ENCODE measurements around the gene LMOD2. TPM values are rescaled to one million over a fixed set of nuclear protein-coding genes. Genes with fewer than 3 reads are reported as not detected.

The LMOD2 gene
- total and polyA plus RNA-seq, 9 of the 15 experiments (the other 6 are each of a cell fraction or from before 2014, with no cell fraction given) = 0.04 TPM; not detected in 8

DNA sequence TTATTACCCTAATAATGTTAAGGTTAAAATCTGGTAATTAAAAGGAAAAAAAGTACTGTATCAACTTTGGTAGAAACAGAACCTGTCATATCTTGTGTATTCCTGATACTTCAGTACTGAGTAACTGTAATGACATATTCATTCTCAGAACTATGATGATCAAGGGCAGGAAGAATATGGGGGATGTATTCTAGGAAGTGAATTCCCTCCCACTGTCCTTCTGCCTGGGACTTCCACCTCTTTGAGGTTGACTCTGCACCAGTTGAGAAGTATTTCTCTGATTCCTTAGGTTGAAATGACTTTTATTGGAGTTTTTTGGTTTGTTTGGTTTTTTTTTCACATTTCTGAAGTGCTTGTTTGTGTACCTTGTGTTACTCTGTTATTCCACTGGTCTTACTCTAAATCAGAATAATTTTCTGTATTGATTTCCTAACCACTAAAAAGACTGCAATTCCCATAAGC lies 56.2 kb downstream of the LMOD2 start (continued):
- TF ChIP-seq TBL1XR1 (IDR thresholded peaks at IDR 0.05; ENCODE audit: low read length in 2 of 2) (no peak), EP400 (IDR thresholded peaks at IDR 0.05) (peak; percentile 56; the same call in 1 of the 2 replicates), MBD2 (IDR thresholded peaks at IDR 0.05; ENCODE audit: borderline replicate concordance, low read depth) (no peak), RBM25 (IDR thresholded peaks at IDR 0.05; ENCODE audit: low read depth, low read length, severe bottlenecking) (no peak), MECOM (CRISPR knock-in tag; IDR thresholded peaks at IDR 0.05) (no peak), PHF21A (IDR thresholded peaks at IDR 0.05; ENCODE audit: borderline replicate concordance, low read depth) (no peak), NFE2 (IDR thresholded peaks at IDR 0.05; ENCODE audit: low read depth) (peak; percentile 9; the same call in 1 of the 2 replicates), NFATC3 (IDR thresholded peaks at IDR 0.05) (0 out of 2 replicates have a peak, but pooled peaks have one; percentile 28), TRIM24 (IDR thresholded peaks at IDR 0.05) (no peak), ZNF592 (IDR thresholded peaks at IDR 0.05) (peak; percentile 40; the same call in 1 of the 2 replicates), AFF1 (IDR thresholded peaks at IDR 0.05; ENCODE audit: low read depth in 1 of 2, partially characterized antibody in 2 of 2) (no peak), ZNF384 (IDR thresholded peaks at IDR 0.05; ENCODE audit: low read depth, low read length) (no peak), HLTF (IDR thresholded peaks at IDR 0.05) (peak; percentile 72; the same call in 1 of the 2 replicates), CHCHD3 (CRISPR knock-in tag; IDR thresholded peaks at IDR 0.05) (no peak), SP2 (IDR thresholded peaks at IDR 0.05; ENCODE audit: extremely low read depth, low read depth, low read length, poor library complexity, severe bottlenecking) (no peak), ZNF184 (CRISPR knock-in tag; IDR thresholded peaks at IDR 0.05) (no peak), HCFC1 (IDR thresholded peaks at IDR 0.05; ENCODE audit: low read depth, low read length) (no peak), SAFB2 (IDR thresholded peaks at IDR 0.05; ENCODE audit: borderline replicate concordance, low read depth, low read length, severe bottlenecking) (no peak), POU5F1 (IDR thresholded peaks at IDR 0.05; ENCODE audit: borderline replicate concordance, low read depth, low read length, partially characterized antibody) (no peak), ZNF408 (CRISPR knock-in tag; IDR thresholded peaks at IDR 0.05; ENCODE audit: low read depth) (no peak), KAT8 (IDR thresholded peaks at IDR 0.05; ENCODE audit: low read depth) (no peak)
- TF ChIP-seq, protein P1, sequence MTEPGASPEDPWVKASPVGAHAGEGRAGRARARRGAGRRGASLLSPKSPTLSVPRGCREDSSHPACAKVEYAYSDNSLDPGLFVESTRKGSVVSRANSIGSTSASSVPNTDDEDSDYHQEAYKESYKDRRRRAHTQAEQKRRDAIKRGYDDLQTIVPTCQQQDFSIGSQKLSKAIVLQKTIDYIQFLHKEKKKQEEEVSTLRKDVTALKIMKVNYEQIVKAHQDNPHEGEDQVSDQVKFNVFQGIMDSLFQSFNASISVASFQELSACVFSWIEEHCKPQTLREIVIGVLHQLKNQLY (CRISPR knock-in tag; conservative IDR thresholded peaks at IDR 0.05) = no peak
